ENCODE data around the gene PCCA. TPM values are rescaled to one million over a fixed set of nuclear protein-coding genes. Genes with fewer than 3 reads are reported as not detected.
"Not testable (repeated sequence)": the region's sequence is repeated elsewhere in the genome, so short reads cannot be mapped to it uniquely, and the experiment has no call there.

The PCCA gene
- total and polyA plus RNA-seq, 7 donors = 18.0 to 45.6 (median 42.8) TPM

DNA sequence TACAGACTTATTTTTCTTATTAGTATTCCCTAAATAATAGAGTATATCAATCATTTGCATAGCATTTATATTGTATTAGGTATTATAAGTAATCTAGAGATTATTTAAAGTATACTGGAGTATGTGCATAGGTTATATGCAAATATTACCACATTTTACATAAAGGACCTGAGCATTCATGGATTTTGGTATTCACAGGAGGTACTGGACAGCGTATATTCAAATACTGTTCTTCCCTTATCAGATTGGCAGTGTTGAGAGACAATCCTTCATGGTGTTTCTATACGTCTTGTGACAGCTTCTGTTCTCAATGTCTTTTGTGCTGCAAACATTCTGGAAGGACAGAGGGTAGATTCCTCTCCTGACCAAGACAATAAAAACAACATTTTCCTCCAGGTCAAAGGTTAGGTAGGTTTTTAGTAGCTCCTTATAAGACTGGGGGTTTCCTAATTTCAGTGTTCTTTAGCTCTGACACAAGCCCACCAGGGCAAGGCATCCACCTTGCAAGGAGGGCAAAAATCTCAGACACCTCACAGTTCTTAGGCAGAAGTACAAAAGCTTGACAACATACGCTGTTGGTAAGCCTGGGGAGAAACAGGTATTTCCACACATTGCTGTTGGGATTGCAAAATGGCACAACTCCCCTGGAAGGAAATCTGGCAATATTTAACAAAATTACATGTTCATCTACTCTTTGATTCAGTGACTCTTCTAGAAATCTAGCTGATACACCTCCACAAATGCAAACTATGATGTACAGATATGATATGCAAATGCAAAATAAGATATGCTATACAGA is 20.6 kb upstream of the PCCA start:
- Histone ChIP-seq H3K9me3 (no peaks in the 10 kb centered on the region), H3K27me3 (peaks cover 0 to 1% (median 0%) of the 10 kb centered on the region in 3 donors), H3K27ac (no peak overlapping the region), H3K4me3 (no peak overlapping the region), H3K36me3 (no peaks in the 10 kb centered on the region), H3K4me1 (no peaks in the 10 kb centered on the region)
- TF ChIP-seq, protein P1, sequence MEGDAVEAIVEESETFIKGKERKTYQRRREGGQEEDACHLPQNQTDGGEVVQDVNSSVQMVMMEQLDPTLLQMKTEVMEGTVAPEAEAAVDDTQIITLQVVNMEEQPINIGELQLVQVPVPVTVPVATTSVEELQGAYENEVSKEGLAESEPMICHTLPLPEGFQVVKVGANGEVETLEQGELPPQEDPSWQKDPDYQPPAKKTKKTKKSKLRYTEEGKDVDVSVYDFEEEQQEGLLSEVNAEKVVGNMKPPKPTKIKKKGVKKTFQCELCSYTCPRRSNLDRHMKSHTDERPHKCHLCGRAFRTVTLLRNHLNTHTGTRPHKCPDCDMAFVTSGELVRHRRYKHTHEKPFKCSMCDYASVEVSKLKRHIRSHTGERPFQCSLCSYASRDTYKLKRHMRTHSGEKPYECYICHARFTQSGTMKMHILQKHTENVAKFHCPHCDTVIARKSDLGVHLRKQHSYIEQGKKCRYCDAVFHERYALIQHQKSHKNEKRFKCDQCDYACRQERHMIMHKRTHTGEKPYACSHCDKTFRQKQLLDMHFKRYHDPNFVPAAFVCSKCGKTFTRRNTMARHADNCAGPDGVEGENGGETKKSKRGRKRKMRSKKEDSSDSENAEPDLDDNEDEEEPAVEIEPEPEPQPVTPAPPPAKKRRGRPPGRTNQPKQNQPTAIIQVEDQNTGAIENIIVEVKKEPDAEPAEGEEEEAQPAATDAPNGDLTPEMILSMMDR (IDR thresholded peaks at IDR 0.05) = no peak
- TF ChIP-seq EP300 (IDR thresholded peaks at IDR 0.05) (no peak), POLR2AphosphoS5 (IDR thresholded peaks at IDR 0.05) (no peak), POLR2A (IDR thresholded peaks at IDR 0.05) (no peak)
- intact Hi-C loops (cut with DNase I) = no loop called here
- DNase-seq = no peak
- WGBS, 2 donors = 83 to 86% methylated on average over 3 of the region's 3 CpGs

DNA sequence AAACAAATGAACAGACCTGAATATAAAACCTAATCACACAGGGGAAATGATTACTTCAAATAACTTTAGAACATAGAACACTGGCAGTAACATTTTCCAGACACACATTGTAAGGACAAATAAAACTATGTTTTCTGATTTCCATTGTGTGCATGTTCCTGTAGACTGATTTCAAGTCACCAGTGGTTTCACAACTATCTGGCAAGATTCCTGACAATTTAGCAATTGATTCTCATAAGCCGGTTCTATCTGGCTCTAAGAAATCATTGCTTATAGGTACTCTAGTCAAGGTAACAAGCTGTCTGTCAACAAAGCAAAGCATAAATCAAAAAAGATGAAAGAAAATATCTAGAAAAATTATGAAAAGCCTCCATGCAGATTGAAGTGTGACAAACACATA is 19.6 kb upstream of the PCCA start:
- Histone ChIP-seq H3K27me3 (no peaks in the 10 kb centered on the region), H3K9me3 (no peaks in the 10 kb centered on the region), H3K27ac (no peak overlapping the region), H3K4me3 (no peak overlapping the region), H3K4me1 (no peaks in the 10 kb centered on the region), H3K36me3 (no peaks in the 10 kb centered on the region)
- TF ChIP-seq EP300 (IDR thresholded peaks at IDR 0.05) = no peak
- no peak for TF ChIP-seq POLR2AphosphoS5 (IDR thresholded peaks at IDR 0.05)
- TF ChIP-seq, protein P1 (IDR thresholded peaks at IDR 0.05) = no peak
- TF ChIP-seq POLR2A (IDR thresholded peaks at IDR 0.05) = no peak
- intact Hi-C loops (cut with DNase I) = no loop called here
- DNase-seq = no peak
- 79 to 87% methylated on average over 1 of the region's 1 CpG for WGBS, 2 donors

DNA sequence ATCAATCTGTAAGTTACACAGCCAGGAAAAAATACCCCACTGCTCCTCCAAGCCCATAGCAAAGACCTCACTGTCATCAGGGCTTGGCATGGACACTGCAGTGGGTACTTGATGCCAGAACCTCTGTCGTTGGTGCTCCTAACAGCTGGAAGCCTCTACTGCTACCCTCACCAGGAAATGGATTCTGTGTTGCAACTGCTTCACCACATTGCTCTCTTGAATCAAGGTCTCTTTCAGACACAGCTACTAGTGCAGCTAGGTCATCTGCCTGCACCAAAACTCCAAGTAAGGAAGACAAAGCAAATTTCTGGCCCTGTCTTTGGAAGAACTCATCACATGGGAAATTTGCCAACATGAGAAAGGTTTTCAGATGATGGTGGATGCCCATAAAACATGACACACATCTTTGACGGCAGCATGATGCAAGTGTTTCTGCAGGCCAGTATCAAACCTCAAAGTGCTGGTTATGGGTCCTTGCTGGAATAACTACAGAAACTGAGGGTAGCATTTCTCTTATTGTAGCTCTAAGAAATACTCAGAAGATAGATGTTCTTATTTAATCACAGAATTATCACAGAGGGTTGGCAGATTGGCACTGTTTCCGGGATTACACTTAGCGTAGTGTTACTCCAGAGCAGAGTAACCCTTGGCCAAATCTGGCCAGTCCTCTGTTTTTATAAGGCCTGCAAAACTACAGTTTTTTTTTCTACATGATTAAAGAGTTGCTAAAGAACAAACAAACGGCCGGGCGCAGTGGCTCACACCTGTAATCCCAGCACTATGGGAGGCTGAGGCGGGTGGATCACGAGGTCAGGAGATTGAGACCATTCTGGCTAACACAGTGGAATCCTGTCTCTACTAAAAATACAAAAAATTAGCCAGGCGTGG is 12.9 kb upstream of the PCCA start:
- TF ChIP-seq, protein P1 (IDR thresholded peaks at IDR 0.05) = no peak
- TF ChIP-seq EP300 (IDR thresholded peaks at IDR 0.05) = no peak
- TF ChIP-seq POLR2A (IDR thresholded peaks at IDR 0.05) = no peak
- TF ChIP-seq POLR2AphosphoS5 (IDR thresholded peaks at IDR 0.05) = no peak
- WGBS, 2 donors = 24 to 72% methylated on average over 10 of the region's 10 CpGs
- H3K36me3 ChIP-seq = no peaks in the 10 kb centered on the region
- no peaks in the 10 kb centered on the region for H3K4me1 ChIP-seq
- H3K9me3 ChIP-seq = no peaks in the 10 kb centered on the region
- no peaks in the 10 kb centered on the region for H3K27me3 ChIP-seq
- H3K27ac ChIP-seq = no peak overlapping the region
- intact Hi-C loops (cut with DNase I) = no loop called here
- H3K4me3 ChIP-seq = no peak overlapping the region
- no peak for DNase-seq

DNA sequence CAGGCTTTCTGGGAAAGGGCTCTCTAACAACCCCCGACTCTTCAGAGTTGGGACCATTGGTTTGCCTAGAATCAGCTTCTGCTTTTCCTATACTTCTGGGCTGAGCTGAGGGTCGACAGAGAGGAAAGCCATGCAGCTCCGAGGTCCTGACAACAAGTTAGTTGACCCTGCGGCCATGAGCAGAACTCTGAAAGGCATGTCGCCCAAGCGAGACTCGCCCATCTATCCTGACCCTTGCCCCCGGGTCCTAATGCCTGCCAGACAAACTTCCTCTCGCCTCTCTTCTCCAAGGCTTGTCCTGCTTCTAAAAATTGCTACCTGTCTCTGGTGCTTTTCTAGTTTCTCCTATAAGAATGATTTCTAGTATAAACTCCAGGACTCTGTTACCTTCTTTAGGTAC is 9.9 kb upstream of the PCCA start:
- H3K4me1 ChIP-seq; H3K27ac ChIP-seq; intact Hi-C loops (cut with DNase I); H3K9me3 ChIP-seq; DNase-seq; H3K36me3 ChIP-seq; H3K4me3 ChIP-seq; H3K27me3 ChIP-seq: not testable (repeated sequence)
- WGBS, 2 donors = 90 to 93% methylated on average over 9 of the region's 9 CpGs

DNA sequence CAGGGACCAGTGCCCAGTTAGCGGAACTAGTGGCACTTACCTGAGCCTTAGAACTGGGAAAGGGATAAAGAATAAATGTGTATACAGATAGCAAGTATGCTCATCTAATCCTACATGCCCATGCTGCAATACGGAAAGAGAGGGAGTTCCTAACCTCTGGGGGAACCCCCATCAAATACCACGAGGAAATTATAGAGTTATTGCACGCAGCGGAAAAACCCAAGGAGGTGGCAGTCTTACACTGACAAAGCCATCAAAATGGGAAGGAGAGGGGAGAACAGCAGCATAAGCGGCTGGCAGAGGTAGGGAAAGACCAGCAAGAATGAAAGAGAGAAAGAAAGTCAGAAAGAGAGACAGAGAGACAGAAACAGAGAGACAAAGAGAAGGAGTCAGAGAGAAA is 5.5 kb upstream of the PCCA start:
- H3K9me3 ChIP-seq, H3K27me3 ChIP-seq, H3K27ac ChIP-seq, H3K4me3 ChIP-seq, DNase-seq, H3K36me3 ChIP-seq: not testable (repeated sequence)
- WGBS, 2 donors = 70 to 81% methylated on average over 6 of the region's 6 CpGs
- intact Hi-C loops (cut with DNase I) = loop anchor here (10.0 kb wide), 1 partner anchor 99 kb away; the partner anchor contains the start of gene ZIC2
- H3K4me1 ChIP-seq = peaks cover 0 to 11% (median 8%) of the 10 kb centered on the region in 4 donors
